DMS 273 (cell line): ENCODE measurements around the gene PACRG.

ENCODE experiments used
- DNase-seq: peaks from one replicate; lab custom pipeline; 2025; ENCODE audit not compliant: unreplicated experiment; lab: John Stamatoyannopoulos, UW

The PACRG gene

DNA sequence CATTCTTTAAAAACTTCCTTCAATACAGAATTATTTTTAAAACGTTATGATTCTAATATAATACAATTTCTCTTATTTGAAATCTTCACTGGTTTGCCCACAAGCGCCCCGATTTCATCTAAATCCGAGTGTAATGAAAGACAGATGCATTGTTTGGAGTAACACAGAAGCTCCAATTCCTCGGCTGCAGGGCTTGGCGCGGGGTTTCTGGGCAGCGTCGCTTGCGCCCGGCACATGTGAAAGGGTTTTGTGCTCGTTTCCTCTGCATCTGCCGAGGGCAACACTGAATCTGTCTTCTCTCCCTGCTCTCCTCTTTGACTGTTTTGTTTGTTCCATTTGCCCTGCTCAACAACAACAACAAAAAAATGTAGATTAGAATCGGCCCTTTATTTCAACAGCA, 438.1 kb downstream of the PACRG start:
- peak; percentile 18 for DNase-seq

DNA sequence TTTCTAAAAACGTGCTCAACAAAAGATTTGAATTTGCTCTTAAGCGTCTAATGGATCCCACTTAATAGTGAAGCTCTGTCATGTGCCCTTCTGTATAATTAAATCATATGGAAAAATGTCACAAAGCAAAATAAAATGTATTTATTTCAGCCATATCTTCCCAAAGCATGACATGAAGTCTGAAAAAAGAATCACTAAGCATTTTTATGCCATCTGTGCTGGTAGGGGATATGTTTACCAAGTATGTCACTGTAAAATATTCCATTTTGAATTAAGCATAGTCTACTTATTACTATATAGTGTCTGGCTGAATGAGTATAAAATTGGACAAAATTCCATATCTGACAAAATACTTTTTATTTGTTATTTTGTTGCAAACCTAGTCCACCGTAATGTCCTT, 438.7 kb downstream of the PACRG start:
- no peak for DNase-seq

DNA sequence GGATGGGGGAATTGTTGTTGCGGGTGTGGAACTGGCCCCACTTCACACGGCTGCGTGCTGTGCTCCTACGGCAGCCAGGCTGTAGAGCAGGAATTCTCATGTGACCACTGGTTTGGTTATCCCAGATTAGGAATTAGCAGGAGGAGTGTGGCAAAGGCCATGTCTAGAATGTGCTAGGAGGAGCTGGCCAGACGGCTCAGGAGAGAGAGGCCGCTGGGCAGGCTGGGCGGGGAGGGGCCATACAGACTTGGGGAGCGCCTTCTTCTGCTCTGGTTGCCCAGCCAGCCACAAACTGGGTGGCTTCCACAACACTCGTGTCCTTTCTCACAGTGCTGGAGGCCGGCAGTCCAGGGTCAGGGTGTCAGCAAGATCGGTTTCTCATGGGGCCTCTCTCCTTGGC, 441.7 kb downstream of the PACRG start:
- no peak for DNase-seq

DNA sequence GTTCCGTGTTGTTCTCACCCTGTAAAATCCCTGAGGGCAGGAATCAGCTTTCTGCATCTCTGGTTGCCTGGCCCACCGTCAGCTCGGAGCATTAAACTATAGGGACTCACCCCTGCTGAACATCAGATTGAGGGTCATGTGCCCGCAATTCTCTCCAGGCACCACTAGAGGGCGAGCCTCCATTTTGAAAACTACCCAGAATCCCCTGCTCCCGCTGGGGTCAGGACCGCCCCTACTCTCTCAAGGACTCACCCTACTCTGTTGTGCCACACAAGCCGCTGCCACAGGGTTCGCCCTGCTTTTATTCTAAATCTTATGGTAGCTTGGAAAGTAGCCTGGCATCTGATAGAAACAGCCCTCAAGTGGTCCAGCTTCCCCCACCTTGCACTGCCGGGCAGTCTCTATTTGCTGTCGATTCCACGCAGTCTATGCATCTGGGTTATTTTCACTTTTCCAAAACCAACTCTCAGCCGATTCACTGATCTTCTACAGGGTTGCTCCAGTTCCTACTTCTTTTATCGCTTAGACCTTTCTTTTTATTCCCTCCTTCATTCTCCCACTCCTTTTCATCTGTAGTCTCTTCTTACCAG, 442.6 kb downstream of the PACRG start:
- DNase-seq: peak; percentile 50

DNA sequence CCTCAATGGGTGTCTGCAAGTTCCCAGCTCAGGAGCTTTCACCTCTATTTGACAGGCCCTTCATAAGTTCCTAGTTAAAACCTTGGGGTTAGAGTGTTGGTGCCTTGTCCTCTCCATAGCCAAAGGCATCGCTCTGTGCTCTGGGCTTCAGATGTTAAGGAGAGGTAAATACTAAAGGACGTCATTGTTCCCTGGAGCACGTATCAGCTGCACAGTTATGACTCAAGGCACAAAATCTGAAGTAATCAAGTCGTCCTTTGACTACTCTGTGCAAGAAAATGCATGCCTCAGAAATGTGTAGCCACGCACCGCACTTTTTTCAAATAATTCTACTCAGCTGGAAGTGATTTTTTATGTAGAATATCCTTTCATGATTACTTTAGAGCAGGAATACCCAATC, 446.0 kb downstream of the PACRG start:
- DNase-seq: no peak

DNA sequence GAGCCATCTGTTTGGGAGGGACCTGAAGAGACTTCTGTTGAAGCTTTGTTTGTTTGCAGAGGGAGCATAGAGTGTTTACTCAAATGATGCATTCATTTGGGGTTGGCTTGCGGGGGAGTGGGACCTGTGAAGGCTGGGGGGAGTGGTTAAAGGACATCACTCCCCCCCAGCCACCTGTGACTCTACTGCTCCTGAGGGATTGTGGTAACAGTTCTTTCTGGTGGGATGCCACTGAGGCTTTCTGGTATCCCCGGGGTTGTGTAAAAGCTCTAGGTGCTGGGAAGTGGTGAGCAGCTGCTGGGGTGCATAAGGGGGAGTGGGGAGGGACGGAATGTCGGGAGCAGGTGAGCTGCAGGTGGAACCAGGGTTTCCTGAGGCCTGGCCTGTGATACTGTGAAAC, 447.5 kb downstream of the PACRG start:
- DNase-seq: no peak

DNA sequence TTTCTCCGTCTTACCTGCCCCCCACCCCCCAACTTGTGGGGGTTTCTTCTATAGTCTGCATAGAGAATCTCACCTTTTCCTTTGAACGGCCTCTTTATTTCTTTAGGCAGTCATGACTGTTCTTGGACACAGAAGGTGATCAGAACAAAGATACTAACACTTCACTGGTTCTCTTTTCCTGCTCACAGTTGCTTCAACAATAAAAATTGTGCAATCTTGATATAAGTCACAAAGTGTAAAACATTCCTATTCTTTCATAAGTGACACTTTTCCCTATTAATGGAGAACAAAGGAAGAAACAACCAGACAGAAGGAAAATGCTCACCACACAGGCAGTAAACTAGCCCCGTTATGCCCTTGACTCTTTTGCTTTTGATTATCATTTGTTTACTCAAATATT, 448.3 kb downstream of the PACRG start:
- DNase-seq: no peak

DNA sequence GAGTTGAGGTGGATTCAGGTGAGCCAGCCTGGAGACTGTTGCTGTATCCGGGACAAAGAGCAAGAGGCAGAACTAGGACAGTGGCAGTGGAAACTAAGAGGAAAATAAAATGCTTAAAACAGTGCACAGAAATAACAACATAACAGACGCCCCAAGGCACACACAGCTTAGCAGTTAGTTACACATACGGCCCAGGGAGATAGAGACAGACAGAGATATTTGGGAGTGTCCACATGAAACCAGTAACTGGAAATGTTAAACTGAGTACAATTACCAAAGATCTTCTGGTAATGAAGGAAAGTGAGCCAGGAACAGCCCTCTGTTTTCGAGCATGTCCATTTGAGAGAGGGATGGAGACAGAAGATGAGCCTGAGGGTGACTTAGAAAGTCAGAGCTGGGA, 449.2 kb downstream of the PACRG start:
- DNase-seq: no peak

DNA sequence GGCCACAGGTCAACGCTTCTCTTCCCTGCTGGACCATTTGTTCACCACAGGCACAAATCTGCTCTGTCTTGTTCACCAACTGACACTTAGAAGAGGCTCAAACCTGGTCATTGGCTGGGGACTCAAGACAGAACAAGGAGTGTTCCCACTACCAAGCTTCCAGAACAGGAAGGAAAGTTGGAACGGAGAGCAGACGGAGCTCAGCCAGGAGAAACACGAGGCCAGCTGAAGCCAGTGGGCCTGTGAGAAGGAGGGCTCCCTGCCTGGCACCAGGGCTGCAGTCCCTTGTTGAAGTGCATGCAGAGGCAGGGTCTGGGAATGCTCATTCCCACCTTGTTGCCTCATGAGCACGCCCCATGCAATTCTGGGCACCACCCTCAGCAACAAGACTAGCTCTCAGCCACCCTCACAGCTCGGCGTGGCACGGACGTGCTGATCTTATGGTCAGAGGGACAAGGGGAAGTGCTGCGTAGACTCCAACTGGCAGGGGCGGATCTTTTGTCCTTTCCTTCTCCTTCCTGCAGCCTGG, 450.2 kb downstream of the PACRG start:
- DNase-seq: no peak

DNA sequence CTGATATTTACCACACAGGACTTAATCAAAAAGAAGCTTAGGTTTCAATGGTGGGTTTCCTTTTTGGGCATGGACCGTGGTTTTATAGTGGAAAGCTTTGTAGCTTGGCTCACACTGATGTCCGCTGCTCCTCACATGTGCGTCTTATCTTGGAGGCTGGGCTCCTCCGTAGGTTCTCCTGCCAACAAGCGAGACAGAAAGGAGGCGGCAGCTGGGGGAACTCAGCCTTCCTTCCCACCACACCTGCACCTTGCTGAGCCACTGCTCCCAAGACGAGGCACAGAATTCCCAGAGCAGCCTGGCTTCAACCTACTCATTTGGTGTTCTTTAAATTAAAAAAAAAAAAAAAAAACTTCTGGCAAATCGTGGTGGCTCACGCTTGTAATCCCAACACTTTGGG, 451.3 kb downstream of the PACRG start:
- no peak for DNase-seq

DNA sequence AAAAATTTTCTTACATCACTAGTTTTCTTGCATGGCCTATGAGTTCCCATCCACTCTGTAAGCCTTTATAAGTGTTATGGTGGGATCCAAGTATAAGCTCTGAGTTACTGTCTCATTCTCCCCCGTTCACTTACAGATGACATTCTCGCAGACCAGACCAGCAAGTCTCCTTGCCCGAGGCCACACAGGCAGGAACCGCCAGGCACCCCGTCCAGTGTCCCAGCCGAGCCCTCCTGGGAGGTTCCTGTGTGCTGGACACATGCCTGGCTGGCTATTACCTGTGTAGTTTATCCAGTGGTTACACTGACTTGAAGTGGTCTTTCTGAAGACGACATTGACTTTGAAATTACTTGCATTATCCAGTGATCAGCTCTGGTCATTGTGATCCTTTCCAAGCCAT, 451.9 kb downstream of the PACRG start:
- DNase-seq: no peak

DNA sequence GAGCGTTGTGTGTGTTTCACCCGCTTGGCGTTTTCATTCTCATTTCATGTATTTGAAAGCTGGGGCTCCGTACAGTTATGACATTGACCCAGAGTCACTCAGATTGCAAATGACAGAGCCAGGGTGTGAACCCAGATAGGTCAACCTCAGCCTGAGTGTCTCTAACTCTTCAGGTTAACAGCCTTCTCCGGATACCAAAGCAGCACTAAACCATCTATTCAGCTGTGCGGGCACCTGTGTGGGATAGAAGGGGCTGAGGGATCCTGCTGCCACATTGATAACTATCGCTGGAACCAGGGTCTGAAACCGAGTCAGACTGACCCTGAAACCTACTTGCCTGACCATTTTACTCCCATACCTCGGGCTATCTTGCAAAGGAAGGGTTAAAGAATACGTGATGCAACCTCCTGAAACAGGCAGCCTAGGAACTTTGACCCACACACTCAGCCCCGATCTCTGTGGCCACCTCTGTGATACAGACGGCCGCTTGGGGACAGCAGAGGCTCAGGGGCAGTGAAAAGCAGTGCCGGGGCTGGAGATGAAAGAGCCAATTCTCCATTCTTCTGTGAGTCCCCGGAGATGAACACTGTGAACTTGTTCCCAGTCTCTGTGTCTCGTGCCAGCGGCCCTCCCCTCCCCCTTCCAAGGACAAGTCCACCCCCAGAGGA, 453.2 kb downstream of the PACRG start:
- peak; percentile 24 for DNase-seq

DNA sequence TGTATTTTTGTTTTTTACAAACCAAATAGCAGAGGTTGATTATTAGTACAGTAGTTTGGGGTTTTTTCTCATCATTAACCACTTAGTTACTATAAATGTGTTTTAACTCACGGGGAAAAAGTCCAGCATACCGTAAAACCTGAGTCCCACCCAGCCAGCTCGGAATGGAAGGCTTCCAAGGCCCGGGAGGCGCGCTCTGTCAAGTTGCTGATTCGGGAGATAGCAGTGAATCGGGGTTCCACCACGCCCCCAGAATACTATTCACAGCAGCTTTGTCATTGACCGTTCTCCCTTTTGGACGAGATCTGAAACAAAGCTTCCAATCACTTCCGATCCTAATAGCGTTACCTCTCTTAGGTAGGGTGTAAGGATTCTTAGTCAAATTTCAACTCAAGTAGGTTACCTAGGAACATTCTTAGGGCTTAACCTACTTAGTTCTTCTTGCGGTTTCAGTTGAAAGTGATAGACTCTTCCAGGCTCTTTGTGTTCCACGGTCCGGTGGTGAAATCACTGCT, 453.9 kb downstream of the PACRG start:
- DNase-seq: no peak

DNA sequence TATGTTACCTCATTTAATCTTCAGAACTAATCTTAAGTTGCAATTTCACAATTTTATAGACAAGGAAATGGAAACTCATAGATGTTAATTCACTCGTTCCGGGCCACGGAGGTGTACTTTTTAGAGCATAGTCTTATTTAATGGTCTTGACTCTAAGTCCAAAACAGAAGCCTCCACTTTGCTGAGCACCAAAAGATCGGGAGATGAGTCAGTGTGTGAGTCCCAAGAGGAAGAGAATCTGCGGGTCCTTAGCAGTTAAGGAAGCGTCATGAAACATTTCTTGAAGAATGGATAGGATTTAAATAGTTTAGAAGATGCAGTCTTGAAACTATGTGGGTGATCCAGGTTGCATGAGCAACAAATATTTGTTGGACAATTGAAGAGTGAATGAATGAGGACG, 454.9 kb downstream of the PACRG start:
- no peak for DNase-seq

DNA sequence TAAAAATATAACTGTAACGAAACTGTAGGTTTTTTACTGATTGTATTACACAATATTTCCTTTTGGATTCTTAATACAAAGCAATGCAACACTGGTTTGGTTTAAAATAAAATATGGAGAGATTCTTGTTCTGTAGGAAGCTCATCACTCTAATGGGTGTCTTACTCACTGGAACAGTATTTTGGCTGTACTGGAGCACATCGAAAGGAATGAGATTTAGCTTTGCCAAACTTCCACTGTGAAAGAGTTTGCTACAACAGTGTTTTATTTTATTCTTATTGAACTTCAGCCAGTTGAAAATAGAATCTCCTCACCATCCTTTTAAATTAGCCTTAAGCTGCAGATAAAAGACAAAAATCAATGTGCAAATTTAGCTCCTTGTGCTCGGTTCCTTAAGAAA, 456.0 kb downstream of the PACRG start:
- DNase-seq: no peak

DNA sequence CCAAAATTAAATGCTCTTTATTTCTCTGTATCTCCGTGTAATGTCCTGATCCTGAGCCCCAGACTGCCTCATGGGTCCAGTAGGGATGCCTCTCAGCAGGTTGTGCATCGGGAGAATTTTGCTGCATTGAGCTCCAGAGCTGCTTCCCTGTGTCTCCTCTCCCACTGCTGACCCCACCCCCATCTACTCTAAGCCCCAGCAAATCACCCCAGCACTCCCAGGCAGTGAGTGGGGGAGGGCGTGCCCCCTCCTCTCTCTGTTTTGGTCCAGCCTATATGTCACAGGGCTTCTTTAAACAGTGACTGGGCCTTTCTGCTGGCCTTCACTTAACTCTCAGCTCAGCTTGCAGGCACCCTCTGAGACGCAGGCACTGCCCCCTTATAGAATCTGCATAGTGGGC, 458.0 kb downstream of the PACRG start:
- DNase-seq: no peak

DNA sequence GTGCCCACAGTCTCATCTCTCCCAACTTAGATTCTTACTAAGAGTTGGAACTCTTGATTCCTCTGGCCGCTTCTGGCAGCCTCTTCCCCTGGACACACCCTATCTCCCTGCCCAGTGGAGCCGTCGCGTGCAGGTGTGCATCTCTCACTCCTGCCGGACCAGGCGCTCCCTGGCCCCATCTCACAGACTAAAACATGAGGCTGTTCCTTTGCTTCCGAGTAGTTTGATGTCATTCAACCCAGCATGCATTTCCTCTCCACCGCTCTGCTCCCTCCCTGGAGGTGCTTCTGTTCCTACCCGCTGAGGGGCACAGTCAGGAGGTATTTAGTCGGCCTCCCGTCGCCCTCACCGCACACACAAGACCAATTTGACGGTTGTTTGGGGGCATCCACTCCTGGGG, 458.8 kb downstream of the PACRG start:
- DNase-seq: no peak

DNA sequence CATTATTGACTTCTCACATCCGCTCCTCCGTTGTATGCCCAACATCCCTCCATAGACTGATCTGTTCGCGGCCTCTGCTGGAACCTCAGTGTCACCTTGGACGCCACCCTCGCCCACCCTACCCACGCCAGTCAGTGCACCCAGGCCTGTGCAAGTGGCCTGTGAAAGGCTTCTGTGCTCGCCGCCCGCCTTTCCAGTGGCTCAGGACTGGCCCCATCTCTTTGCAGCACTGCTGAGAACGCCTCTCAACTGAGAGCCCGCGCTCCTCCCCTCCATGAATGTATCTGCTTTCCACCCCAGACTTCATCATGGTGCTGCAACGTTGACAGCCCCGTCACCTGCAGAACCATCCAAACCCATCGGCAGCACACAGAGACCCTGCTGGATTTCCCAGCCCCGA, 459.4 kb downstream of the PACRG start:
- no peak for DNase-seq

DNA sequence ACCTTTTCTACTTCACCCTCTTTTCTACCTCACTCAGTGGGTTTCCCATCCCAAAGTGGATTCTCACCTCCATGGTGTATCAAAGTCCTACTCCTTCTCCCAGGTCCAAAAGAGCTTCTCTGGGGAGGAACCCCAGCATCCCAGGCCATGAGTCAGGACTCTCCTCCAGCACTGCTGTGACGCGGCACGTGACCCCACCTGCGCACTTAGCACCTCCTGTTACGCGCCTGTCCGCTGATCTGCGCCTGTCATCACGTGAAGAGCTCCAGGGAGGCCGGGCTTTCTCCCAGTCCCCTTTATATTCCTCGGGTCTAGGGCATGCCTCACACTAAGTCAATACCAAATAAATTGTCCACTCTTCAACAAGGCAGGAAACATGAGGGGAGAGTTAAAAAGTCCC, 459.8 kb downstream of the PACRG start:
- no peak for DNase-seq

DNA sequence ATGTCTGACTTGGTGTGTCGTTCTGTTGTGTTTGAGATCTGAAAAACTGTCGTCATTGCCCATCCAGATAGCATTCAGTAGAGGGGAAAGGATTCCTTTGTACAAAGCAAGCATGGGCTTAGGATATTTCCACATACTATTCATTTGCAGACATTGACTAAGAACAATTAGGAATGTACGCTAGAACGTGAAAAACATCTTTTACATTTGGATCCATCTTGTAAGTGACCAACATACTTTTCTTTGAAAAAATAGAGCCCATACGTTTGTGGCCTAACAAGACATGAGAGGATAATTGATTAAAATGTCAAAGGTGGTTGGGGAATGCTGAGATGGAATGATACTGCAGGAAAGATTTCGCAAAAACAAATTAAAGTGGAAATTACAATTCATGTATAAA, 461.0 kb downstream of the PACRG start:
- DNase-seq: no peak

DNA sequence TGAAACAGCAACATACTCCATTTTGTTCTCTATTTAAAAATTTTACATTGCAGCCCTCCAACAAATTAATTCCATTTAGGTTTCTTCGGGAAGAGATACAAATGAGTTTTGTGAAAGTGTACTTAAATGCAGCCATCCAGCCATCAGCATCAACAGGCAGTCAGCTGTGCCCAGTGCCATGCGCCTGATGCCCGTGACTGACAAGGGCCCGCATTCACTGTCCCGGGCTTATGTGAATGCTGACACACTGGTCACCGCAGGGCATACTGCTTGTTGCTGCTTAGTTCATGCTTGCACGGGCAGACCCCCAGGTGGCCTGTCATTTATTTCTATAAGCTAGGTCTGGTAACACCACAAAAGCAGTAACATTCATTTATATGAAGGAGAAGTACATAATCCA, 461.8 kb downstream of the PACRG start:
- no peak for DNase-seq

DNA sequence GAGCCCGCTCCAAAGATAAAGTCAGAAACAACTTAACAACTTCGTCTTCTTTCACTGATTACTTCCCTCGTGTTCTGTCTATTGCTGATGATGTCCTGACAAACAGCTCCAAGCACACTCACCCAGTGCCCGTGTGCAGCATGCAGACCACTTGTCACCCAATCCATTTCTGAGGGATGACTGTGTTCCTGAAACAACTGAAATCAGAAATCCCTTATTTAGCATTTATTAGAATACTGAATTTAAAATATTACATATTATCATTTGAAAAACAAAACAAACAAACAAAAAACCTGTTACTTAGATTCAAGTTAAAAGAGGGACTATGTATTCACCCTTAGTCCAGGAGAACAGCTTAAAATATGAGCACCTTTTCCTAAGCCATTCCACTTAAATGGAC, 463.0 kb downstream of the PACRG start:
- no peak for DNase-seq
